Stomach smooth muscle (tissue), 2 donors: ENCODE data around the gene TPSD1.

Experiments
- H3K27ac ChIP-seq: one replicate; pipeline ENCODE4 v1.7.0; 2013; ENCODE audit warnings: mild to moderate bottlenecking, low read length, inconsistent platforms
- H3K27me3 ChIP-seq, 2 donors: one replicate each; pipeline ENCODE4 v1.7.0; 2013; ENCODE audit warnings: low read length in 2 of 2; ENCODE audit not compliant: insufficient read depth in 2 of 2, control insufficient read depth in 1 of 2
- H3K36me3 ChIP-seq, 2 donors: one replicate each; pipeline ENCODE4 v1.7.0; 2013; ENCODE audit warnings: low read length in 2 of 2; ENCODE audit not compliant: control insufficient read depth in 2 of 2, insufficient read depth in 2 of 2
- H3K4me1 ChIP-seq: one replicate; pipeline ENCODE4 v1.7.0; 2013; ENCODE audit warnings: low read length; ENCODE audit not compliant: control insufficient read depth, insufficient read depth
- H3K4me3 ChIP-seq, 2 donors: one replicate each; pipeline ENCODE4 v1.7.0; 2013; ENCODE audit warnings: low read length in 2 of 2
- H3K9ac ChIP-seq, 2 donors: one replicate each; pipeline ENCODE4 v1.7.0; 2013; ENCODE audit warnings: low read length in 2 of 2, mild to moderate bottlenecking in 1 of 2
- H3K9me3 ChIP-seq, 2 donors: one replicate each; pipeline ENCODE4 v1.7.0; 2013; ENCODE audit warnings: low read length in 2 of 2; ENCODE audit not compliant: control insufficient read depth in 2 of 2
- donor health status: healthy.
- donor health status: Pancreatic carcinoma.

Gene TPSD1

GRCh38 chr16:1305823-1306222 is 50.0 kb downstream of the TPSD1 start:
- Histone ChIP-seq H3K9ac (no peak overlapping the region), H3K4me1 (peaks cover 9% of the 10 kb centered on the region), H3K27ac (no peak overlapping the region), H3K27me3 (peaks cover 11 to 17% of the 10 kb centered on the region in 2 donors), H3K9me3 (no peaks in the 10 kb centered on the region), H3K4me3 (no peak overlapping the region), H3K36me3 (no peaks in the 10 kb centered on the region)

GRCh38 chr16:1306334-1306733 is 50.5 kb downstream of the TPSD1 start:
- H3K36me3 ChIP-seq: no peaks in the 10 kb centered on the region
- peaks cover 8 to 12% of the 10 kb centered on the region in 2 donors for H3K27me3 ChIP-seq
- H3K9ac ChIP-seq: no peak overlapping the region
- no peaks in the 10 kb centered on the region for H3K9me3 ChIP-seq
- H3K4me3 ChIP-seq: no peak overlapping the region
- no peak overlapping the region for H3K27ac ChIP-seq
- peaks cover 9% of the 10 kb centered on the region for H3K4me1 ChIP-seq

- H3K36me3 ChIP-seq: peaks cover 0 to 4% of the 10 kb centered on the region in 2 donors
- no peaks in the 10 kb centered on the region for H3K9me3 ChIP-seq
- peak overlapping the region; percentile 62 to 77 for H3K4me3 ChIP-seq
- H3K27me3 ChIP-seq: peaks cover 3 to 7% of the 10 kb centered on the region in 2 donors
- H3K9ac ChIP-seq: peak overlapping the region; percentile 47 to 51
- H3K27ac ChIP-seq: peak overlapping the region; percentile 92
- H3K4me1 ChIP-seq: peaks cover 29% of the 10 kb centered on the region
Observed at GRCh38 chr16:1308036-1308976, 52.4 kb downstream of the TPSD1 start.
